ENCODE data around the gene SLC9C1.

Gene SLC9C1

DNA sequence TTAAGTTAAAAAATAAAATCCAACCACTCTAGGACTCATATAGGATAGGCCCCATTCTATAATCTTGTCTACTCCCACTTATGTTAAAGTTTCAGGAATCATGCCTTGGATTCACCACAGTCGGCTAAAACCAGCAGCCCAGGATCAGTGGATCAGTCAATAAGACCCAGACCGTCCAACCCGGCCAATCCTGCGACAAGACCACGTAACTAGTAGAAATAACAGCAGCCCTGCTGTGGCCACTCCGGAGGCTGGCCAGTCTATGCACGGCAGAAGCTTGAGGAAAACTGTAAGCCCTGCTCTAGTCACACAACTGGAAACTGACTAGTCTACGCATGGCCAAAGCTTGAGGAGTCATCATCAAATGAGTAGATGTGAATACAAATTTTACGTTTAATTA, 12.8 kb upstream of the SLC9C1 start:
- no peak for DNase-seq

DNA sequence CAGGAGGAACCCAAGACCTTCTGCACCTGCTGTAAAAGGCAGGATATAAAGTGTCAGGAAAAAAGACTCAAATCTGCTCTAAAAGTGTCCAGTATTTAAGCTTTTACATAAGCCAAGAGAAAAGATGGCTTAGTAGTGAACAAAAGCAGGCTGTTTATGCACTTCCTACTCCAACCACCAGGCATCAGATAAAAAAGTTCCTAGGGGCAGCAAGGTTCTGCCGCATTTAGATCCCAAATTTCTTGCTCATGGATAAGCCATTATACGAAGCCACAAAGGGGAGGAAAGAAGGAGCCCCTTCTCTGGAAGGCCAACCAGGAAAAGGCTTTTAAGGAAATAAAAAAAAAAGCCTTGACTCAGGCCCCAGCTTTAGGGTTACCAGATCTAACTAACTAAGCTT, 10.6 kb upstream of the SLC9C1 start:
- no peak for DNase-seq

DNA sequence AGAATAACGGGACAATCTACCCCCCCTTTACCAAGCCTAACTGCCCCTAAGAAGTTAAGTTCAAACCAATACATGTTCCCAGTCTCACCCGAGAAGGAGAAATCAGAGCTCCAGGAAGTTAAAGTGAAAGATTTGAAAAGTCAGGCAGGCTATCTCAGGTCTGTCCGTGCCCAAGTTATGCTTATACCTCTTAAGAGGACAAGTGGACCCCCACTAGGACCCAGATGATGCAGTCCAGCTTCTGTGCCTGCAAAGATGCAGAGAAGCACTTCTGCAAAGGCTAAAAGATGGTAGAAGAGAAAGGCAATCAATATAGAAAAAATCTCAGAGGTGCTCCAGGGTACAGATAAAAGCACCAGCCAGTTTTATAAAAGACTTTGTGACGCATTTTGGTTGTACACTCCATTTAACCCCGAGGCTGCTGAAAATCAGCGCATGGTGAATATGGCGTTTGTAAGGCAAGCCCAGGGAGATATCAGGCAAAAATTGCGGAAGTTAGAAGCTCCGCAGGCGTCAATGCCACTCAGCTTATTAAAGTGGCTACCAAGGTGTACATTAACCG, 9.8 kb upstream of the SLC9C1 start:
- peak in 3 of 14 donors; percentile 38 to 45 (median 41) for DNase-seq

DNA sequence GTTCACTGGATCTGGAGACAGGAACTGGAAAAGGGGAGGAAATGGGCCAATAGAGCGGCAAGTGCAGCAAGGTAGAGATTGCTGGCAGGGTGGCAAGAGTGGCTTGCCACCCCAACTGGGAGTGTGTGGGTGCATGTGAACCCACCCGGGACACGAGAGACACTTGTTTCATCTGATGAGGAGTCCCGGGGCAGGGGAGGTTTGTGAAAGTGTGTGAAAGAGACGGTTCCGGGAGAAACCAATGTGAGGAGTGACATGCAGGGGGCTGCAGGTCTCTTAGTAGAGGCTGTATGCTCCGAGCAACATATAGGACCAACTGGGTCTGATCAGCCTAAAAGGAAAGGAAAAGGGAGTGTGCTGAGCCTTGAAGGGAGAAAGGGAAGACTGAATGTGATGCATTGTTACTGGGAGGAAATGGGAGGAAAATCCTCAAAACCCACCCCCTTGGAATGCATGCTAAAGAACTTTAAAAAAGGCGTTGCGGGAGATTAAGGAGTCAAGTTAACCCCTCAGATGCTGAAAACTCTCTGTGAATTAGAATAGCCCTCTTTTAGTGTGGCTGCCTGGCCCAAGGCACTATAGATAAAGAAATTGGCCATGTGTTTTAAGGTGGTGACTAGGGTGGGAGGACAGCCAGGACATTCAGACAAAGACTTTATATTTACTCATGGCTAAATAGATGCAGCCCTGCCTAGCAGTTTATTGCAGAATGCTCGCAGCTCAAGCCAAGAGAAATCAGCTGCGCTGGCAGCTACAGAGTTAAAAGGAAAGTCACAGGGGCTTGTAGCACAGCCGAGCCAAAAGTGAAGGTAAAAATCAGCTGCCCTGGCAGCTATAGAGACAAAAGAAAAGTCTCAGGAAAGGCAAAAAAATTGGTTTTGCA, 9.1 kb upstream of the SLC9C1 start:
- peak in 1 of 14 donors; percentile 34 for DNase-seq

DNA sequence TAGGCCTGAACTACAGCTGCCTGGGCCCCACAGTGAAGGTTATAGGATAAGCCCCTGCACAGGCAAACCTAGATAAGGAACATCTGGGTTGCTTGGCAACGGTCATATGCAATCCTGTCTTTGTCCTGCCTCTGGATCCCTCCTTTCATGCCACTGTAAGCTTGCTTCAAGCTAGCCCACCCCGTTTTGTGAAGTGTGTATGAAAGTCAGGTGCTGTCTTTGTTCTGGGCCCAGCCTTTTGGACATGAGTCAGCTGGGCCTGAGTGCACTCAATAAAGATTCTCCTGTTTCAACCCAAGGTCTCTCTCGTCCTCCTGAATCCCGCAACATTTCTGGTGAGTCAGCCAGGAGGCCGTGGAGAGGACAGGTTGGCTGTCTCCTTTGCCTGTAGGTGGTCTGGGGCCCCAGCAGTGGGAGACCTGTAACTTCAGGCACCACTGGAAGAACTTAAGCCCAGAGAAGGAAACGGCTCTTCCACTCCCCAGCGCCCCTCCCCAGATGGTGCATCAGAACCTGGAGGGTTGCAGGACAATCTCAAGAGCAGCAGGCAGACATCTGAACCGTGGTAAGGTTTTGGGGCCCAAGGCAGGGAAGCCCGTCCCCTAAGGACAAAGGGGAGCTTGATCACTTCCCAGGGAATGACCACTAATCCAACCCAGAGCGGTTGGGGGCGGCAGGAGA, 8.3 kb upstream of the SLC9C1 start:
- no peak for DNase-seq

DNA sequence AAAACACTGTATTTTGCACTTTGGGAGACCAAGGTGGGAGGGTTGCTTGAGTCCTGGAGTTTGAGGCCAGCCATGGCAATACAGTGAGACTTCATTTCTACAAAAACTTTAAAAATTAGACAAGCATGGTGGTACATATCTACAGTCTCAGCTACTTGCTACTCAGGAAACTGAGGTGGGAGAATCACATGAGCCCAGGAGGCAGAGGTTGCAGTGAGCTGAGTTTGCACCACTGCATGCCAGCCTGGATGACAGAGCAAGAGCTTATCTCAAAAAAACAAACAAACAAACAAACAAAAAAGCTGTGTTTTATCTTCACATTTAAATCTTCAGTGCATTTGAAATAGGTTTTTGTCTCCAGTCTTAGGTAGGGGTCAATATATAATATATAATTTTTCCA, 4.8 kb upstream of the SLC9C1 start:
- no peak for DNase-seq

DNA sequence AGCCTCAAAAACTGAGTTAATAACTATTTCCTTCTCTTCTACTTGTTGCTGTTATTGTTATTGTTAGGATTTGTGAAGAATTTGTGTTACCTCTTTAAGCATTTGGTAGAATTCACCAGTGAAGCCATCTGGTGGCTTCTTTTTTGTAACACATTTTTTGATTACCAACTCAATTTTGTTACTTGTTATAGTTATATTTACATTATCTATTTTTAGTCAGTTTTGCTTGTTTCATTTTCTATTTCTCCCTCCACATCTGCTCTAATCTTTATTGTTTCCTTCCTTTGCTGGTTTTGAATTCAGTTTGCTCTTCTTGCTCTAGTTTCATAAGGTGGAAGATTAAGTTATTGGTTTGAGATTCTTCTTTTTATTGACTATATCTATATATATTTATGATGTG, 3.7 kb upstream of the SLC9C1 start:
- DNase-seq = no peak

DNA sequence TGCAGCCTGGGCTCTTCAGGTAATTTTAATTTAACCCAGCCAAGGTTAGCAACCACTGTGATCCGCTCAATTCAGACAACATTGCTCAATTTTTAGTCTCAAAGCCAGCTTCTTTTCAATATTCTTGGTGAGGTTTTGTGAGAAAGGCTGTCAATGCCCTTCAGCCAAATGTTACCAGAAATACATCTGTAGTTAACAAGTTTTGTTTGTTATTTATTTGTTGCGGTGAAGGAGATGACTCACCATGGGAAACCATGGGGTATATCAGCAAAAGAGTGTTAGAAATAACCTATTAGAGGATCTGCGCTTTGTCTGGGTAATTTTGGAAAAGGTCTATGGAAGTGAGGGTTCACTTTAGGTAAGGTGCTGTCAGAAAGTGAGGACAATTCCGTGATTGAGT, 5.0 kb downstream of the SLC9C1 start:
- DNase-seq = no peak

DNA sequence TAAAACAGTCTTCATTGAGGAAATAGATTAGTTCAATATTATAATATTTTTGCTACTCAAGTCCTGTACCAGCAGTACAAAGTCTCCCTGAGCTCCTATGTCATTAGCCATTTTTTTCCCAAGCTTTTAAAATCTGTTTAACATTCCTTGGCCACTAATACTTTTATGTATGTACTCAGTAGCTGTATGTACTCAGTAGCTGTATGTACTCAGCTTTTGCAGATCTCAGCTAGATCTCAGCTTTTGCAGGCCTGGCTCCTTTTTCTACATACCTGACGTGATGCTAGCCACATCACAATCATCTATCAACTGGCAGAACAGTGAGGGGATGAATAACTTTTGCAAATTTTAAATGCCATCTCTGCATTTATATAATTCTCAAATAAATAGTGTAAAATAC, 13.8 kb downstream of the SLC9C1 start:
- DNase-seq = no peak

DNA sequence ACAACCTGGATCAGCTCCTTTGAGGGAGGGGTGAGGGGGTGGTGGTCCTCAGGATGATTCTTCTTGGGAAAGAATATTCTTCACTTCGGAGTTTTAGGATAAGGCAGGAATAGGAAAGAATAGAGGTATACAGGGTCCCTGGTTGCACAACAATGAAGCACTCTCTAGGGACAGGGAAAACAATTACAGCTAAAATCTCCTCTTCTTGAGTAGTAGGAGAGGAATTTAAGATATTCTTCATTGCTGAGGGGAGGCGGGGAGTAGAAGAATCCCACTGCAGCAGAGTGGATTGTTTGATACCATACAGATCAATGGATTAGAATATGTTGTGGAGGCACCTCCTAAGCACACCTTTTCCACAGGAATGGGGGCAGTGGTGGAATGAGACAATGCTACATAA, 20.5 kb downstream of the SLC9C1 start:
- no peak for DNase-seq

DNA sequence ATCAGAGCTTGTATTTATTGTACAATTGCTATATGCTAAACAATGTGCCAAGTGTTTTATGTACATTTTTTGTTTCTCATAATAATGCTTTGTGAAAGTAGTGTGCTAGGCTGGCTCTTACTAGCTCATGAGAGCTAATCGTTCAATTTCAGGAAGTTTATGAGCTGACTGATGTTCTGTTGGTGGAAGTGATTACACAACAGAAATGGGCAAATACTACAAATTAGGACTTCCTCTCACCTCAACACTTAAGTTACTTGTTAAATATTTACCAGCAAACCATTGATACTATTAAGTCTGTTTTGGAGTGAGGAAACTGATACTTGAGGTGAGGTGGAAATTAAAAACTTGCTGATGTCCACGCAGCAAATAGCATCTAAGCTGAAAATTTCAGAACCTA, 32.3 kb downstream of the SLC9C1 start:
- DNase-seq = no peak

DNA sequence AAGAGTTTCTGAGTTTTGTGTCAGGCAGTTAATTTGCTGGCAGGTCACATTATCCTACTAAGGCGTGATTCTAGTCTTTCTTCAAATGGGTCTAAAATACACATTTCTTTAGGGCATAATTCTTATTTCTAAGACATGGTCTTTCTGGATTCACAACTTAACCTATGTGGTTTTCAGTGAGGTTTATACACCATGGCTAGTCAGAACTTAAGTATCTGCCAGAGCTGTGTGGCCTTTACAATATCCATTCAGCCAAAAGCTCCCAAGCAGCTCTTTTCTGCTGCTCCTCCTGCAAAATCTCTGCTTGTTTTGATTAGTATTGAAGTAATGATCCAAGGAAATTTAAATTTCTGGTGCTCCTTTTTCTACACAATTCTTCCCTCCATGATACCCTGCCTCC, 33.5 kb downstream of the SLC9C1 start:
- DNase-seq = no peak

DNA sequence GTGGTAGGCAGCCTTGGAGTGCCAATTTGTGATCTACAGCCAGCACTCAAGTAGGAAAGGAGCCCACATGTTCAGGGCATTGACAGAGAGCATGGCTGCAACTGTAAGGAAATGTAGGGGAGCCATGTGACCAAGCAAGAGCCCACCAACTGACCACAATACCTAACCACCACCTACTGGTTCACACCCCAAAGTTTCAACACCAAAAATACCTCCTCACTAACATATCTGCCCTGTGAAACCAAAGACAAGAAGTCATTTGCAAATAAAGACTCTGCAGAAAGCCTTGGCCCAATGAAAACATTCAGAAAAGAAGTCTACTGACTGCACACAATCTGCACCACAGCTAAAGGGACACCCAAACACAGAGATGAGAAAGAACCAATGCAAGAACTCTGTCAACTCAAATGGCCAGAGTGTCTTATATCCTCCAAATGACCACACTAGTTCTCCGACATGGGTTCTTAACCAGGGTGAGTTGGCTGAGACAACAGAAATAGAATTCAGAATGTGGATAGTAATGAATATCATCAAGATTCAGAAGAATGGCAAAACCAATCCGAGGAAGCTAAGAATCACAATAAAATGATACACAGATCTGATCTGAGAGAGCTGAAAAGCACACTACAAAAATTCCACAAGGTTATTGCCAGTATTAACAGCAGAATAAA, 40.6 kb downstream of the SLC9C1 start:
- DNase-seq = no peak

DNA sequence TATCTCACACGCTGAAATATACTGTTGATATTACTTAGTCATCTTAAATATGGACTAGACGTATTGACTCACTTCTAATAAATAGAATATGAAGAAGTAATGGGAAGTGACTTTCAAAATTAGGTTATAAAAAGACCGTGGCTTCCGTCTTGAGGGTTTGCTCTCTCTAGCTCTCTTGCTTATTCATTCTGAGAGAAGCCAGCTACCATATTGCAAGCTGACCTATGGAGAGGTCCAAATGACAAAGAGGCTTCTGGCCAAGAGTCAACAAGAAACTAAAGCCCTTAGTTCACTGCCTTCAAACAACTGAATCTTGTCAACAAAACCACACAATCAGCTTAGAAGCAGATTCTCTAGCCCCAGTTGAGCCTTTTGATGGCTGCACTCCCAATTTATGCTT, 46.1 kb downstream of the SLC9C1 start:
- no peak for DNase-seq

DNA sequence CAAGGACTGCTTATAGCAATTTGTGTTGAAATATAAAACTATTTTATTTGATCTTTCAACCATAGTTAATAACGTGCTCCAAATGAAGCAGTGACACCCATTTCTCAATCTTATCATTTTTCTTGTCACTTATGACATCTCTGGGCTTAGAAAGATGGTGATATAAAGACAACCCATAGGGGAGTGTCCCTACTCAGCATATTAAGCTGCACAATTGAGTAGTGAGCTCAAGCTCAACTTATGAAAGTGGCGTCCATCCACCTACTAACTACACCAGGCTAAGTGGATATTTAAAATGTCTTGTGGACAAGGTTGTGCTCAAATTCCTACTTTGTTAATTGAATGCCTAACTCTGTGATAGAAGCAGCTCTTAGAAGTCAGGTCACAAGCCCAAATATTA, 46.7 kb downstream of the SLC9C1 start:
- DNase-seq = no peak

DNA sequence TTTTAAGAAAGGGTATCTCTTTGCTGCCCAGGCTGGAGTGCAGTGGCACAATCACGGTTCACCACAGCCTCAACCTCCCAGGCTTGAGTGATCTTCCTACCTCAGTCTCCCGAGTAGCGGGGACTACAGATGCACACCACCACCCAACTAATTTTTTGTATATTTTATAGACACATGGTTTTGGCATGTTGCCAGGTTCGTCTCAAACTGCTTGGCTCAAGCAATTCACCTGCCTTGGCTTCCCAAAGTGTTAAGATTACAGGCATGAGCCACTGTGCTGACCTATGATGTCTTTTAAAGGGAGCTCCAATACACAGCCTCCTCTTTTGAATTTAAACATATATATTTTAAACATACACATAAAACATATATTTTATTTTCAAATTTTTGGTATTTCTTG, 60.9 kb downstream of the SLC9C1 start:
- no peak for DNase-seq

DNA sequence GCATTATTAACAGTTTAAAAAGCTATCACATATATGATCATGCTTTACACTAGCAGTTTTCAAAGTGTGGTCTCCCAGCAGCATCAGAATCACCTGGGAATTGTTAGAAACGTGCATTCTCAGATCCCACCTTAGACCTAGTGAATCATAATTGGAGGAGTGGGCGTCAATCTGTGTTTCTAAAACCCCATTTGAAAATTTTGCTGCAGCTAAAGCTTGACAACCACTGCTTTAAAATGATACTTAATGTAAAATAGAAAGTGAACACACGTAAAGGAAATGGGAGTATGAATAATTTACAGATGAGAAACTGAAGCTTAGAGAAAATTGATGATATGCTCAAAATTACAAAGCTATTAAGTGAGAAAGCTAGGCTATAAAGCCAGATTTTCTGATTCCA, 62.3 kb downstream of the SLC9C1 start:
- DNase-seq = no peak

DNA sequence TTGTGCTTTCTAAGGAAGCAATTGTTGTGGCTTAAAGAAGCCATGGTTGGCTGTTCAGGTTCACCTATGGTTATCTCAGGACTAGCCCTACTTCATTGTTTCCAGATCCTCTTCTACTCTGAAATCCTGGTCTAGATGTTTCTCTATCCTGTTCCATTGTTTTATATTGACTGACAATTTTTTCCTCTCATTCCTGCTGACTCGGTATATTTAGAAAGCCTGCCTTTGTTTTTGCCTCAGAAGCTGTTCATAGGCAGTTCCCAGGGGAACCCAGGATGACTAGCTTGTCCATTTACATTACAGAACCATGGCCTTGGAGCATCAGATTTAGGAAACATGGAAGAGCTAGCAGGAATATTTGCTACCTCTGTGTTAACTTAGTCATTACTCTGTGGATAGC, 64.0 kb downstream of the SLC9C1 start:
- no peak for DNase-seq

DNA sequence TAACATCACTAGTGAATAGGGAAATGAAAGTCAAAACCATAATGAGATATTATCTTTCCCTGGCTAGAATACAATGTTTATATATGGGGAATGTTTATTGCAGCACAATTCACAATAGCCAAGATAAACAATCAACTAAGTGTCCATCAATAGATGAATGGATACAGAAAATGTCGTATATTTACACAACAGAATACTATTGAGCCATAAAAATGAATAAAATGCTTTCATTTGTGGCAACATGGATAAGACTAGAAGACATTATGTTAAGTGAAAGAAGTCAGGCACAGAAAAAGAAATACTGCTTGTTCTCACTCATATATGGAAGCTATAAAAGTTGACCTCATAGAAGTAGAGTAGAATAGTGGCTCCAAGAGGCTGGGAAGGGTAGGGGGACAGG, 65.2 kb downstream of the SLC9C1 start:
- DNase-seq = no peak

DNA sequence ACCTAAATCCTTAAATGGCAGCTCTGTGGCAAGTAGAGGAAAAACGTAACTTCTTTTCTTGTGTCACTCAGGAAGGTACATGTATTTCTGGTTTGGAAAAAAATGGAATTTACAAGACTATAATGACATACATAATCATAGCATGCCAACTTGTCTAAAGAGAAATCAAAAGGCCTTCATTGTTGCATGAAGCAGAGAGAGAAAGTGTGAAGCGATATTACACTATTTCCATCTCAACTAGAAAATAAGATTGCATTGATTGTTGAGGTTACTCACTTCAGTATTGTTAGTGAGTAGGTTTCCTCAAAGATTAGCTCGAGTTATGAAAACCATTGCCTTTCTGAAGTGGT, 93.7 kb downstream of the SLC9C1 start:
- DNase-seq = no peak

DNA sequence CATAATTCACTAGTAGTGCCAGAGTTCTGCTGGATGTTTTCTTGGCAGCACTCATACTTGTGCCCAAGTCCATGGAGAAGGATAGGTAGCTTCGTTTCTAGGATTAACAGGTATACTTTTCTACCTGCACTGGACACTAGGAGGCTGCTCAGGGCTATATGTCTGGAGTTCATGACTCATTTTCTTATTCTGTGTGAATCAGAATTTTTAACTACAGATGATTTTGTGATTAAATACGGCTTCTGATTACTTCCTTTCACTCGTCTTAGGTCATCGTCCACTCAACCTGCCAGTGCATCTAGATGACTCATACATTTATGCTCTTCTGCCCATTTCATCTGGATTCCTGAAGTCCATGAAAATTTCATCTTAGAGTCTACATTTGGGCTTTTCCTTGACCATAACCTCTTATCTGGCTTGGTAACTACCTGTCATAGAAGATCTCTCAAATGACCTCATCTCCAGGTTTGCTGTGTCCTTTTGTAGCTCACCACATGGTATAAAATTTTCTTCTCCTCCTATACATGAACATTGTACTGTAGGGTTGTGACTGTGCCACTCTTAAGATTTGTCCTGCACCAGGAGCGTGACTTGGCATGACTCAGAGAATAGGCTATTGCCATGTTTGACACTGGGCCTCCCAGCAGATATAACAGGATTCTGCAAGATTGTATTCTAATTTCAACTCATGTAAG, 94.2 kb downstream of the SLC9C1 start:
- DNase-seq = no peak

DNA sequence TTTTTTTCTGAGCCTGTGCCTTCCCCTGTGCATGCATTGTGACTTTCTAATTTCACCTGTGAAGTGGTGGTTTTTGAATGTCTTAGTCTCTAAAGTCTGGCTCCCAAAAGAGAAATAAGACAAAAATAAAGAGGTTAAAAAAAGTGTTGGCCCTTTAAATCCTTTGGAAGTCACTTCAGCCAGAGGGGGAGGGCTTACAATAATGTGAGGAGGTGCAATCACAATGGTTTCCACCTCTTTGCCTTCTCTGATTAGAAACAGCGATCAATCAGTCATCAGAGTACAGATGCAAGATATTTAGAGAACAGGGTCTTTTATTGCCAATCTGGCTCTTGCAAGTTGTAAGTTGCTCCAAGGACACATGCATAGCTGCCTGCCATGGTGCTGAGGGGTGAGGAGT, 96.9 kb downstream of the SLC9C1 start:
- DNase-seq = no peak

DNA sequence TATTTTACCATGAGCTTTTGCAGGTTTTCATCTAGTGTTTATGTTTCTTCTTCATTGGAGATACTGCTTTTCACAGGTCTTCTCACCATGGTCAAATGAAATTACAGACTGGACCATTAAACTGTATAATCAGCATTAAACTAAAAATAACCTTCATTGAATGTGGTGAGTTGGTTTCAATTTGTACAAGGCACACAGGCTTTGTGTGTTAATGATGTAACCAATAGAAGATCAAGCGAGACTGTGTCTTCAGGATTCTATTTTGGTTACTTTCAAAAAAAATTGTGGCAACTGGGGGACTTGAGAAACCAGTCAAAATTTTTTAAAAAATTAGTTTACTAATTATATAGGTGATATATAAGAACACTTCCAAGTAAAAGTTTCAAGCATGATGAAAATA, 106.7 kb downstream of the SLC9C1 start:
- no peak for DNase-seq

Measured in C1 segment of cervical spinal cord (tissue), 14 donors.